ENCODE measurements around the gene COG1.

COG1 gene

DNA sequence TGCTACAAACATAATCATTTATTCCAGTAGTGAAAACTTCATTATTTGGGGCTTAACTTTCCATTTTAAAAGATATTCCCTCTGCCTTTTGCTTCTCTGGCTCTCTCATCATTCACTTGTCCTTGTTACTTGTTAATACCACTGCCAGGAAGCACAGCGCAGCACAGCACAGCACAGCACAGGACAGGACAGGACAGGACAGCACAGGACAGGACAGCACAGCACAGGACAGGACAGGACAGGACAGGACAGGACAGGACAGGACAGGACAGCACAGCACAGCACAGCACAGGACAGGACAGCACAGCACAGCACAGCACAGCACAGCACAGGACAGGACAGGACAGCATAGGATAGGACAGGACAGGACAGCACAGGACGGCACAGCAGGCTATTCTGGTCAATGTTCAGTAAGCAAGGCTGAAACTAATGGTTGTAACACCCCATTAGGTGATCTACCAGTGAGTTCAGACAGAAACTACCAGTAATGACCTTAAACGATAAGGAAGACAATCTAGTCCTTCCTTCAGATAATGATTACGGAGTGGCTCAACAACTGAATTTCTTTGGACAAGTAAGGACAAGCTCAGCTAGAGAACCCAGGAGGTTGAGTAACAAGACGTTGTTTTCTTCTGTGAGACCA, 31.9 kb downstream of the COG1 start:
- DNase-seq (ENCODE audit: insufficient read length, low spot score) (no peak), FAIRE-seq (no peak)

- DNase-seq (ENCODE audit: insufficient read length, low spot score) (no peak), FAIRE-seq (no peak)
Observed at GRCh38 chr17:73226556-73227172, 33.8 kb downstream of the COG1 start.

DNA sequence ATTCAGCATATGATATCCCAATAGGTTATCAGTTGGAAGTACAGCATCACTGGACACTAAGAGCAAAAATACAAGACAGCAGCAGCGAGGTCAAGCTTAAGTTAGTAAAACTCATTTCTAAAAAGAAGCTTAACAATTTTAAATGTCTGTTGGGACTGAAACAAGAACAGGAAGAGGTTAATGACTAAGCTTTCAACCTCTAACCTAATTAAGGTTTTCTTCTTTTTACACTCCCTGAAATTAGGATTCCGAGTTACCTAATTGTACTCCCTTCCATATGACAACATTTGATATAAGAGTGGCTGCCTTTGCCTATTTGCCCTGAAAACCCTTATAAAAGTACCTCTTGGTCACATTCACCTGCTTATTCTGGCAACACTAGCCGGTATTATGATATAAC, 34.5 kb downstream of the COG1 start:
- FAIRE-seq, result no peak
- no peak for DNase-seq (ENCODE audit: insufficient read length, low spot score)

DNA sequence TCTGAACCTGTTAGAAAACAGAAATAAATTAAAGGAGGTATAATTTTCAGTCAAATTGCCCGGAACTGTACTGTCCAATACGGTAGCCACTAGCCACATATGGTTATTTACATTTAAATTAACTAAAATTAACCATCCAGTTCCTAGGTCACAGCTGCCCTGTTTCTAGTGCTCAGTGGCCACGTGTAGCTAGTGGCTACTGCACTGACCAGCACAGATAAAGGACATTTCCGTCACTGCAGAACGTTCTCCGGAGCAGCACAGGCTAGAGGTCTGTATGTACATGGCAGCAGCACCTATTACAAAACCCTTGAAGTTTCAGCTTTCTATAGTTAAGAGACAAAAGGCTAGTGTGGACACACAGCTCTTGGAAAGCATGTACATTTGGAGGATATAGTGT, 35.1 kb downstream of the COG1 start:
- FAIRE-seq, result no peak

GRCh38 chr17:73228748-73229236, 35.9 kb downstream of the COG1 start:
- FAIRE-seq, result peak; percentile 45
- no peak for DNase-seq (ENCODE audit: insufficient read length, low spot score)

More for the DNA sequence above, 35.1 kb downstream of the COG1 start:
- no peak for DNase-seq (ENCODE audit: insufficient read length, low spot score)

DNA sequence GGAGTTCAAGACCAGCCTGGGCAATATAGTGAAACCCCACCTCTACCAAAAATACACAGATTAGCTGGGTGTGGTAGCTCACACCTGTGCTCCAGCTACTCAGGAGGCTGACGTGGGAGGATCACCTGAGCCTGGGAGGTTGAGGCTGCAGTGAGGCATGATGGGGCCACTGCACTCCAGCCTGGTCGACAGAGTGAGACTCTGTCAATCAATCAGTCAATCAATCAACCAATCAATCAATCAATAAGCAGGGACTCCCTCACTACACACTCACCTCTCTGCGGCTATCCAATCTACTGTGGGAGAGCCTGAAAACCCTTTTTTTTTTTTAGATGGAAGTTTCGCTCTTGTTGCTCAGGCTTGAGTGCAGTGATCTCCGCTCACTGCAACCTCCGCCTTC, 37.2 kb downstream of the COG1 start:
- FAIRE-seq, result no peak
- no peak for DNase-seq (ENCODE audit: insufficient read length, low spot score)

- no peak for FAIRE-seq
- DNase-seq (ENCODE audit: insufficient read length, low spot score), result no peak
Observed at GRCh38 chr17:73231395-73231794, 38.5 kb downstream of the COG1 start.

- FAIRE-seq, result peak; percentile 96
- peak; percentile 85 for DNase-seq (ENCODE audit: insufficient read length, low spot score)
Observed at GRCh38 chr17:73231841-73232586, 39.2 kb downstream of the COG1 start.

DNA sequence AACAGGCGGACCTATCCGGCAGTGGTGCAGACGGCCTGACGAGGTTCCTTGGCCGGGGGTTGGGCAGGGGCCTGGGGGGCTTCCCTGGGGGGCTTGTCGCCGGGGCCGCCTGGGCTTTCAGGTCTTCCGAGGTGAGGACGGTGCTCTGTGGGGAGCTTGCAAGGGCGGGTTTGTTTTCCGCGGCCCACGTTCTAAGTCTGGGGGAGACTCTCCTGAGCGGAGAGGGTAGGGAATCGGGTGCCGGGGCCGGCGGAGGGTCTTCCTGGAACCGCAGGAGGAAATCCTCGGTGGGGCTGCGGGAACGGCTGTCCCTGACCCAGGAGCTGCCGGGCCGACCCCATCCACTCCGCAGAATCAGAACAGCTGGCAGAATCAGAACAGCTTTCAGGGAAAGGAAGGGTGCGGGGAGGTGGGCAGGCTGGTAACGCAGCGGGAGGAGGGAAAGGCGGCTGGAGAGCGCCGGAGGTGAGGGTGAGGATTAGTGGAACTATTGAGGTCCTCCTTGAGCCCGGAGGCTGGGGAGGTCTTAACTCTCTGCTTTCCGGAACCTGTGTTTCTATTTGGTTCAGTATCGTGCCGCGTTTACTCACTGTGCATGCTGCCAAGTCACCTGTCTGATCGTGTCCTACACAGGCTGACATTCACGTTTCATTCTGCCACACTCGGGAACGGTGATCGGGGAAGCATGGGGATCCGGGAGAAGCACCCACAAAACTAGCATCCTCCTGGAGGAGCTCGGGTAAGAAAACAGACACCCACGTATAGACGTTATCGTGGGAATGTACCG, 39.9 kb downstream of the COG1 start:
- no peak for DNase-seq (ENCODE audit: insufficient read length, low spot score)
- FAIRE-seq, result no peak

- DNase-seq (ENCODE audit: insufficient read length, low spot score) (no peak), FAIRE-seq (no peak)
Observed at GRCh38 chr17:73234736-73235135, 41.9 kb downstream of the COG1 start.

DNA sequence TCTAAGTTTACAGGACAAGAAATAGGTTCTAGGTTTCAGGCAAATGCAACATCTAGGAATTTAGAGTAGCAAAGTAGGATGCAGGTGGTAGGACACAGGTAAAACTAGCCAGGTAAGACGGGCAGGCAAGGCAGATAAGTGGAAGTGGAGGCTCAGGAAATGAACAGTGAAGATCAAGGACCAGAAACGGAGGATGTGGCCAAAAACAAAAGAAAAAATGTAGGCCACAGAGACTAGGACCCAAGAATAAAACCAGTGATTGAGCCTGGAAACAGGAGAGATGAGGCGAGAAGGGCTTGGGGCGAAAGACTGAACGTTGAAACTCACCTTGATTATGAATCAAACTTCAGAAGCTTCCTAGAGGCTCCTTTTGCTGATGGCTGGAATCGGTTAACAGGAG, 44.9 kb downstream of the COG1 start:
- DNase-seq (ENCODE audit: insufficient read length, low spot score) (no peak), FAIRE-seq (no peak)

DNA sequence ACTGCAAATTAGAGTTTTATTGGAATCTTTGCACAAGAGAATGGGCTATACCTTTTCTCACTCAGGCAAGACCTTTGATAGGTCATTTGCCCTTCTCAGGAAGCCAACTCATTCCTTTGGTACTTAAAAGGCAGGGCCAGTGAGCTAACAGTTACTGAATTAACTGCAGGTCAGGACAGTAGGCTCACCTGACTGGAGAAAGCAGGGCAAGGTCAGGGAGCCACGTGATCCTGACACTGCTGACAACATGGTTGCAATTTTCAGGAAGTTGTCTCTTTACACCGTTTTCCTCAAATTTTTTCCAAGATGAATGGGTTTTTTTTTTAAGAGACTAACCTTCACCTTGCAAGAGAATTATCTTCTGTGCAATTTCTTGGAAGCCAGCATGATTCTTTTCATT, 47.7 kb downstream of the COG1 start:
- FAIRE-seq (no peak), DNase-seq (ENCODE audit: insufficient read length, low spot score) (no peak)

GRCh38 chr17:73247726-73248125, 54.9 kb downstream of the COG1 start:
- no peak for DNase-seq (ENCODE audit: insufficient read length, low spot score)
- no peak for FAIRE-seq

DNA sequence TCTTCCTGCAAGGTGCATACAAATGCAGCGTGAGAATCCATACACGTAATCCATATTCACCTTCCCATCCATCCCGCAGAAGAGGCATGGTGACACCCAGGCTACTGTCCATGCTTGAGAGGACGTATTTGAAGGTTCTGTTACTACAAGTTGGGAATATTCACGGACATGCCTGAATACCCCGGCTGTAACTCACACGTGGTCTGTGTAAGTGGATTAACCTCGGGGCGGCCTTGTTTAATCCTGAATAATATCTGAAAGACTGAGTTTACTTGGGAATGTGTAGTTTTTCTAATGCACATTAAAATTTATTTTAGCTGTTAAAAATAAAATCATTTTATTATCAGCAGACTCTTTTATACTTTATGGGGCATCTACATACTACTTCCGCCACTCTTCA, 55.7 kb downstream of the COG1 start:
- DNase-seq (ENCODE audit: insufficient read length, low spot score) (no peak), FAIRE-seq (no peak)

- DNase-seq (ENCODE audit: insufficient read length, low spot score) (no peak), FAIRE-seq (no peak)
Observed at GRCh38 chr17:73249700-73250099, 56.8 kb downstream of the COG1 start.

DNA sequence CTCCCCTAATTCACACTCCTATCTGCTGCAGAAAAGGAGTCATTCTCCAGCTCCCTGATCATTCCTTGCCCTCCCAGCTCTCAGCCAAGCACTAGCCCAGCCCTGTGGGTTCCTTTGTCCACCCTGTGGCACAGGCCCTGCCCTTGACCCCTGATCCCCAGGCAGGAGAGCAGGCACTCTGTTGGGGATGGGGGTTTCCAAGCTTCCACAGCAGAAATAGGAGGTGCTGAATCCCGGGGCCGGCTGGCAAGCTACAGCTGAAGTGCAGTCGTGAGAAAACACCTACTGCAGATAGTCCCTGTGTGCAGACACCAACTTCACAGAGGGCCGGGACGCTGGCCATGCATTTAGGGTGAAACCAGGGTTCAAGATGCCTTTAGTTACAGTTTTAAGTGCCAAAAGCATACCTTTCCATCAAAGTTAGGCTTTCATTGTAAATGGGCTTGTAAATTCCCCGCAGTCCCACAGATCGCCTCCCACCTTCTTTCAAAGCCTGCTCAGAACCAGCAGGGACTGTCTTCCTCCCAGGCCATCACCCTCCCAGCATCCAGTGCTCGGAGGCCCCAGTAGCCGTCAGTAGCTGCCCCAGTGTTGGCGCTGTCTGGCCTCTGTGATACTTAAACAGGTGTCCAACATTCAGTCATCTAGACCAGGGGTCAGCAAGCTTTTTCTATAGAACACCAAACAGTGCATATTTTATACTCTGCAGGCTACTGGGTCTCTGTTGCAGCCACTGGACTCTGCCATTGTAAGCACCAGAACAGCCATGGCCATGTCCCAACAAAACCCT, 58.2 kb downstream of the COG1 start:
- no peak for FAIRE-seq
- no peak for DNase-seq (ENCODE audit: insufficient read length, low spot score)

GRCh38 chr17:73251871-73252270, 59.0 kb downstream of the COG1 start:
- DNase-seq (ENCODE audit: insufficient read length, low spot score) (no peak), FAIRE-seq (no peak)

DNA sequence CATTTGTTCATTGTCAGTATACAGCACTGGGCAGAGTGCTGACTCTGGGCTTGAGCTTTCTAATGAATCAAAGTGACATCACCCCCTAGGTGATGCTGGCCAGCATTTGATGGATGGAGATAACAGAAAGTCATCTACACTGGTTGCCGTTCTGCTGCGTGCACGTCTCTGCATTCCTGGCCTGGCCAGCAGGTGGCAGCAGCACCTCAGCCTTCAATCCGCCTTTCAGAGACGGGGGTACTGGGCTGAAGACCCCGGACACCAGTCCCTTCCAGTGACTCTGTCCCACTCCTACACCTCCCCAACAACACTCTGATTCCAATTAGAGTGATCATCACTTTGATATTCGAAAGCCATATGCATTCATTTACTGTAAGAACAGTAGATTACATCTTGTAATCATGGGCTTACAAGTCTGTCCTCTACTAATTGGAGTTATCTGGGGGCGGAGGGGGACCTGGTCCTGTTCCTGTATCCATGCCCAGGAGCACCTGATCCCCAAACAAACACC, 62.9 kb downstream of the COG1 start:
- DNase-seq (ENCODE audit: insufficient read length, low spot score) (peak; percentile 60), FAIRE-seq (peak; percentile 90)

DNA sequence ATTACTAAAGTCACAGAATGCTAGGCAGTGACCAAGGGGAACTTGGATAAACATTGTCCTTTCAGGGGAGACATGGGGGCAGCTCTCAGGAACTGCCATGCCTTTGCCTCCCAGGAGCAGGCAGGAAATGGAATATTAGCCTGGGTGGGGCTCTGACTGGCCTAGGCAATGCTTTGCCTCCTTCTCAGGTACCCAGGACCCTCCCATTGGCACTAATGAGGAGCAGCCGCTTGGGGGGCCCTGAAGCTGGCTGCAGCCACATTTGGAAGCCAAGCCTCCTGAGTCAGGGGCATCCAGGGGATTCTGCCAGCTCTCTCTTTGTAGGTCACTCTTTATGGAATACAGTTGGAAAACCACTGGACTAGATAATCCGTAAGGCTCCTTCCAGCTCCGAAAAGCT, 63.4 kb downstream of the COG1 start:
- no peak for FAIRE-seq
- DNase-seq (ENCODE audit: insufficient read length, low spot score), result no peak

DNA sequence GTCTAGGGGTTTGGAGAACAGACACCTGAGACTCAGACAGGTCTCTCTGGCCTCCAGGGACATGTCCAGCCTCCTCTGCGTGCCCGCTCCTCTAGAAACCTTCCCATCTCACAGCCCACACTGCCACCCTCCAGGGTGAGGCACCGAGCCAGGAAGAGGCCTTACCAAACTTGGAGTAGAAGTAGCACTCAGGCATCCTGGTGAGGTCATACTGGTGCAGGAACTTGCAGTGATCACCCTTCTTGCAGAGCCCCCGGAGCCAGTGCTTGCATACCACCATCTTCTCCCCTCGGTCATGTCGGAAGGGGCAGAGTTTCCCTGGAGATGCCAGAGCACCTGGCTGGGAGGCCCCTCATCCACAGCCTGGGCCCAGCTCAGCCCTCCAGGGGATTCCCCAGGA, 64.7 kb downstream of the COG1 start:
- DNase-seq (ENCODE audit: insufficient read length, low spot score), result no peak
- FAIRE-seq, result no peak

All from GM19239 (cell line).